K562 (cell line): ENCODE measurements around the gene SV2A. TPM values are rescaled to one million over a fixed set of nuclear protein-coding genes. Genes with fewer than 3 reads are reported as not detected.

Source experiments
- ATAC-seq: fragments of 200-7000 bp; cut with Tn5 transposase; 3 replicates; pipeline ENCODE4 v1.9.1; 2020; ENCODE audit warnings: moderate library complexity
- BruUV-seq: library from RNA; stranded (reverse); fragments of 400-500 nt; replicated peaks from 2 replicates; lab custom pipeline; 2021; lab: Mats Ljungman, UMichigan
- CTCF ChIA-PET: fragments of 300-600 bp; formaldehyde crosslinking; extraction: SDS; loops from one replicate; lab custom pipeline; 2021; ENCODE audit warnings: low intra/inter-chr PET ratio; lab: Yijun Ruan, JAX
- POLR2A ChIA-PET: fragments of 300-600, 350-650 bp; sonication (Branson Sonifier 250); formaldehyde crosslinking; extraction: SDS; loops from one replicate; lab custom pipeline; 2021; ENCODE audit warnings: antibody characterized with exemption, inconsistent platforms; lab: Yijun Ruan, JAX
- DNase-seq, 4 experiments: peaks; one replicate each; pipeline versions ENCODE4 v3.0.0 to v3.0.0-alpha.2; 2011 to 2018; ENCODE audit warnings: low spot score in 3 of 4, mixed read lengths in 3 of 4; ENCODE audit errors: extremely low read depth in 1 of 4
- FAIRE-seq: peaks from 2 replicates; lab custom pipeline; 2011; peaks lifted over from hg19 to GRCh38; lab: Jason Lieb, UNC
- H2AFZ ChIP-seq: 2 replicates; pipeline ENCODE4 v1.6.0; 2011; ENCODE audit warnings: low read depth, low read length, control low read depth, inconsistent platforms
- H3K27ac ChIP-seq: fragments of 200-600 bp; 3 replicates; pipeline ENCODE4 v1.8.0; 2011; ENCODE audit warnings: low read depth, mild to moderate bottlenecking, control low read depth, inconsistent platforms, low read length, moderate library complexity, mixed read lengths; ENCODE audit errors: extremely low read depth
- H3K27me3 ChIP-seq, 2 experiments: fragments of 300-600 bp in 1 of 2; 2 replicates in 1 of 2; 3 replicates in 1 of 2; pipeline versions ENCODE4 v1.6.0 to v1.8.0; 2011; ENCODE audit warnings: inconsistent platforms in 2 of 2, low read length in 2 of 2, mild to moderate bottlenecking in 1 of 2, mixed read lengths in 1 of 2, moderate library complexity in 1 of 2; ENCODE audit not compliant: control insufficient read depth in 2 of 2, insufficient read depth in 2 of 2
- H3K36me3 ChIP-seq: fragments of 300-600 bp; 3 replicates; pipeline ENCODE4 v1.8.0; 2011; ENCODE audit warnings: mild to moderate bottlenecking, low read length, inconsistent platforms; ENCODE audit not compliant: control insufficient read depth, insufficient read depth
- H3K4me1 ChIP-seq, 2 experiments: fragments of 200-600 bp in 1 of 2; replicated peaks in 1 of 2; 2 replicates in 1 of 2; 3 replicates in 1 of 2; pipeline versions ENCODE4 v1.5.1 to v1.8.0; 2011; ENCODE audit warnings: inconsistent platforms in 2 of 2, low read length in 2 of 2, mild to moderate bottlenecking in 1 of 2, mixed read lengths in 1 of 2, moderate library complexity in 1 of 2; ENCODE audit not compliant: control insufficient read depth in 2 of 2, insufficient read depth in 2 of 2
- H3K4me2 ChIP-seq: 2 replicates; pipeline ENCODE4 v1.6.1; 2011; ENCODE audit warnings: low read length, control low read depth, inconsistent platforms, mixed read lengths; ENCODE audit not compliant: insufficient read depth
- H3K4me3 ChIP-seq: fragments of 200-600 bp; sonication (generic), shearing (Covaris generic); 2 replicates; pipeline ENCODE4 v1.5.1; 2016; ENCODE audit warnings: control low read depth, inconsistent platforms
- H3K79me2 ChIP-seq: fragments of 200-600 bp; 3 replicates; pipeline ENCODE4 v1.8.0; 2011; ENCODE audit warnings: low read length, inconsistent platforms; ENCODE audit not compliant: control insufficient read depth, insufficient read depth
- H3K9ac ChIP-seq, 2 experiments: 2 replicates each; pipeline versions ENCODE4 v1.6.0 to v1.6.1; 2011; ENCODE audit warnings: low read depth in 2 of 2, low read length in 2 of 2, control low read depth in 1 of 2, inconsistent platforms in 1 of 2, mild to moderate bottlenecking in 1 of 2, mixed read lengths in 1 of 2; ENCODE audit not compliant: insufficient read depth in 1 of 2
- H3K9me1 ChIP-seq: one replicate; pipeline ENCODE4 v1.6.0; 2011; ENCODE audit warnings: inconsistent platforms, mild to moderate bottlenecking, low read length, moderate library complexity; ENCODE audit not compliant: control insufficient read depth, insufficient read depth
- H3K9me3 ChIP-seq: replicated peaks from 2 replicates; pipeline ENCODE4 v1.5.1; 2011; ENCODE audit warnings: low read depth, low read length, inconsistent platforms; ENCODE audit not compliant: control insufficient read depth, insufficient read depth
- H4K20me1 ChIP-seq: replicated peaks from 2 replicates; pipeline ENCODE4 v1.6.1; 2011; ENCODE audit warnings: low read length, inconsistent platforms, mixed read lengths; ENCODE audit not compliant: control insufficient read depth, insufficient read depth
- ASH1L ChIP-seq: fragments of 450-650 bp; IDR thresholded peaks from 2 replicates; pipeline ENCODE4 v1.6.1; 2018; ENCODE audit warnings: borderline replicate concordance, mild to moderate bottlenecking, low read depth; ENCODE audit not compliant: partially characterized antibody
- DIDO1 ChIP-seq: fragments of 450-650 bp; IDR thresholded peaks from 2 replicates; pipeline ENCODE4 v1.6.1; 2016; ENCODE audit warnings: low read depth, missing biosample characterization, missing genetic modification characterization
- FOXJ3 ChIP-seq: sonication (generic); formaldehyde crosslinking; IDR thresholded peaks from 2 replicates; pipeline ENCODE4 v1.4.0; 2020; ENCODE audit warnings: mild to moderate bottlenecking, missing genetic modification reagents
- FOXK1 ChIP-seq: sonication (generic); formaldehyde crosslinking; IDR thresholded peaks from 2 replicates; pipeline ENCODE4 v1.8.0; 2022; ENCODE audit warnings: missing genetic modification reagents, mild to moderate bottlenecking, borderline replicate concordance
- HNRNPK ChIP-seq: fragments of 200-400 bp; formaldehyde crosslinking; IDR thresholded peaks from one replicate; pipeline ENCODE4 v1.6.1; 2018; ENCODE audit warnings: mild to moderate bottlenecking, low read depth, low read length; ENCODE audit not compliant: poor library complexity, severe bottlenecking
- KLF13 ChIP-seq: fragments of 450-650 bp; IDR thresholded peaks from 2 replicates; pipeline ENCODE4 v1.6.1; 2016; ENCODE audit warnings: missing genetic modification characterization, low read depth, mild to moderate bottlenecking, missing compliant biosample characterization, moderate library complexity, borderline replicate concordance
- RREB1 ChIP-seq: fragments of 250-450 bp; sonication (Bioruptor Pico); IDR thresholded peaks from 2 replicates; pipeline ENCODE4 v1.4.0; 2020
- SMAD4 ChIP-seq: fragments of 250-450 bp; sonication (Bioruptor Pico); conservative IDR thresholded peaks from 2 replicates; pipeline ENCODE4 v1.8.0; 2021; ENCODE audit warnings: inconsistent platforms, mild to moderate bottlenecking, moderate library complexity
- TAF15 ChIP-seq: fragments of 200-400 bp; formaldehyde crosslinking; IDR thresholded peaks from 2 replicates; pipeline ENCODE4 v1.6.1; 2017; ENCODE audit warnings: mild to moderate bottlenecking, low read depth, low read length, moderate library complexity
- TARDBP ChIP-seq: fragments of 450-650 bp; IDR thresholded peaks from 2 replicates; pipeline ENCODE4 v1.6.1; 2016
- TOE1 ChIP-seq, 2 experiments: fragments of 450-650 bp in 1 of 2; sonication (generic) in 1 of 2; formaldehyde crosslinking in 1 of 2; IDR thresholded peaks; 2 replicates each; pipeline versions ENCODE4 v1.7.1 to v1.8.0; 2016 to 2022; ENCODE audit warnings: borderline replicate concordance in 2 of 2, mild to moderate bottlenecking in 2 of 2, antibody characterized with exemption in 1 of 2, inconsistent platforms in 1 of 2, low read depth in 1 of 2, missing genetic modification reagents in 1 of 2, moderate library complexity in 1 of 2
- TSC22D4 ChIP-seq: fragments of 450-650 bp; IDR thresholded peaks from 2 replicates; pipeline ENCODE4 v1.6.1; 2016; ENCODE audit warnings: missing genetic modification characterization, missing biosample characterization, control low read depth
- YBX1 ChIP-seq: fragments of 450-650 bp; IDR thresholded peaks from 2 replicates; pipeline ENCODE4 v1.7.1; 2016; ENCODE audit warnings: mild to moderate bottlenecking
- ZC3H8 ChIP-seq: fragments of 450-650 bp; IDR thresholded peaks from 2 replicates; pipeline ENCODE4 v1.6.1; 2017
- ZNF175 ChIP-seq: fragments of 200-800 bp; sonication (Bioruptor generic); IDR thresholded peaks from 2 replicates; pipeline ENCODE4 v1.6.1; 2016; ENCODE audit warnings: low read depth, mild to moderate bottlenecking, missing genetic modification characterization, missing compliant biosample characterization
- ZNF354B ChIP-seq: fragments of 250-450 bp; sonication (Bioruptor Pico); IDR thresholded peaks from 2 replicates; pipeline ENCODE4 v1.4.0; 2020
- ZNF655 ChIP-seq: fragments of 250-450 bp; sonication (Bioruptor Pico); IDR thresholded peaks from 2 replicates; pipeline ENCODE4 v1.5.0; 2021
- ZSCAN29 ChIP-seq: fragments of 450-650 bp; IDR thresholded peaks from 2 replicates; pipeline ENCODE4 v1.6.1; 2017
- WGBS: fragments of 100-300 bp; shearing (Covaris generic); methylation state at CpG from one replicate; pipeline ENCODE4 v1.1.6; 2016; ENCODE audit warnings: low coverage, mixed read lengths; ENCODE audit not compliant: insufficient coverage; ENCODE audit errors: missing lambda C conversion rate; 5-methylcytosine and 5-hydroxymethylcytosine counted together
- in situ Hi-C: fragments of 300-500 bp; cut with MboI; formaldehyde crosslinking; loops from 4 replicates; pipeline ENCODE4 v1.15.0; 2018; ENCODE audit warnings: inconsistent platforms, mixed read lengths
- intact Hi-C: fragments of 100-400 bp; cut with micrococcal nuclease; formaldehyde crosslinking; loops from 2 replicates; pipeline ENCODE4 v1.14.2; 2022
- polyA plus RNA-seq, 8 experiments: library from polyadenylated mRNA; depleted of rRNA in 4 of 8; stranded (reverse) in 5 of 8; unstranded in 3 of 8; fragments of >200 nt; fragmentation: Nextera tagmentation in 2 of 8; fragmentation: Illumina TruSeq in 1 of 8; extraction: Ambion mirVana in 2 of 8; extraction: Trizol in 1 of 8; gene quantifications; 2 replicates each; pipeline versions ENCODE4 v1.2.1 to v1.2.3, GENCODE V29; 2011 to 2014; ENCODE audit warnings: inconsistent platforms in 1 of 8, missing spikeins in 1 of 8
- total RNA-seq, 7 experiments: library from RNA; depleted of rRNA in 6 of 7; stranded (reverse); fragments of >200 nt in 6 of 7; fragmentation: Illumina TruSeq in 2 of 7; extraction: Trizol in 2 of 7; gene quantifications; 2 replicates each; pipeline versions ENCODE4 v1.2.1 to v1.2.3, GENCODE V29; 2011 to 2021; ENCODE audit warnings: low replicate concordance in 1 of 7

SV2A gene
- total and polyA plus RNA-seq, 9 of the 15 experiments (the other 6 are each of a cell fraction or from before 2014, with no cell fraction given), result 0.07 to 0.22 (median 0.11) TPM; not detected in 1

DNA sequence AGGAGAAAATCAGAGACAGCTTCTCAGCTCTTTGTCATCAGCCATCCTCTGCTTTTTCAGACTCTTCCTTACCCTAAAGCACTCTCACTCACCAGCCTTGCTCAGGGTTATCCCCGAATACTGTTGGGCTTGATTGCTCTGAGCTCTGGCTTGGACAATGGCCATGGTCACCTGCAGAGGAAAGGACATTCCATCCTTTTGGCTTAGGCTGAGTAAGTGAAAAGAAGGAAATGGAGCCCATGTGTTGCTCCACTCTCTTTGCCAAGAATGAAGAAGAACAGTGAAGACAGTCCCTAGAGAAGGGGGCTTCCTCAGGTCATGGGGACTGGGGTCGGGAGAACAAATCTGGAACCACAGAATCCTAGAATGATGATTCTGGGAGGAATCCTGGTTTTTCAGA, 16.7 kb upstream of the SV2A start:
- H3K9me1 ChIP-seq, result no peaks in the 10 kb centered on the region
- H3K9me3 ChIP-seq, result no peaks in the 10 kb centered on the region
- H3K4me1 ChIP-seq, result peaks cover 29 to 31% of the 10 kb centered on the region in 2 experiments
- no peak overlapping the region for H3K27ac ChIP-seq
- TF ChIP-seq TOE1 (IDR thresholded peaks at IDR 0.05; ENCODE audit: borderline replicate concordance) (no peak), TOE1 (CRISPR knock-in tag; IDR thresholded peaks at IDR 0.05; ENCODE audit: borderline replicate concordance, low read depth) (no peak), ZNF354B (CRISPR knock-in tag) (no peak), DIDO1 (tag) (no peak), TARDBP (no peak), RREB1 (CRISPR knock-in tag) (no peak), ZSCAN29 (no peak), ASH1L (no peak), TAF15 (no peak), ZNF175 (no peak), SMAD4 (CRISPR knock-in tag) (no peak), FOXJ3 (CRISPR knock-in tag) (no peak), FOXK1 (CRISPR knock-in tag) (no peak), HNRNPK (no peak), ZNF655 (CRISPR knock-in tag) (no peak), YBX1 (no peak), KLF13 (tag) (no peak), TSC22D4 (no peak), ZC3H8 (no peak)
- no peak overlapping the region for H2AFZ ChIP-seq
- no peak overlapping the region for H3K4me3 ChIP-seq
- no peak for ATAC-seq
- no peak for FAIRE-seq
- no peaks in the 10 kb centered on the region for H3K27me3 ChIP-seq
- H3K4me2 ChIP-seq, result no peak overlapping the region
- ChIA-PET CTCF (no interaction called here), POLR2A (interaction anchor here (1.5 to 1.8 kb wide), 2 partner anchors 46 to 48 kb away, joined by 10 to 13 read pairs; a partner anchor contains a TSS)
- BruUV-seq, result no TSS peak
- no peak for DNase-seq
- H3K36me3 ChIP-seq, result no peaks in the 10 kb centered on the region
- no peaks in the 10 kb centered on the region for H4K20me1 ChIP-seq
- in situ Hi-C loops, result no loop called here
- H3K9ac ChIP-seq, result no peak overlapping the region; a peak in 1 of 4 replicates
- intact Hi-C loops, result no loop called here
- no peaks in the 10 kb centered on the region for H3K79me2 ChIP-seq
- WGBS, result 24% methylated on average over 2 of the region's 2 CpGs
